ENCODE data around the gene CYFIP1. TPM values are rescaled to one million over a fixed set of nuclear protein-coding genes. Genes with fewer than 3 reads are reported as not detected.

CYFIP1 gene
- total and polyA plus RNA-seq, 9 of the 15 experiments (the other 6 are each of a cell fraction or from before 2014, with no cell fraction given), result 3.8 to 59.8 (median 28.3) TPM

- POLR2A ChIA-PET, result interaction anchor here (0.9 to 1.1 kb wide), 2 partner anchors 8 to 10 kb away, joined by 3 read pairs; no protein-coding TSS in a partner anchor
These were observed 134.1 kb downstream of the CYFIP1 start for GRCh38 chr15:22846073-22846472.

More at GRCh38 chr15:22846073-22846472, 134.1 kb downstream of the CYFIP1 start:
- DNase-seq (ENCODE audit: extremely low read depth in 1 of 4, low spot score in 3 of 4) (no peak), ATAC-seq (no peak), FAIRE-seq (no peak)
- Histone ChIP-seq H3K36me3 (ENCODE audit: control insufficient read depth, insufficient read depth, low read length) (peaks cover 91% of the 10 kb centered on the region), H3K9me1 (ENCODE audit: control insufficient read depth, insufficient read depth, low read length) (no peaks in the 10 kb centered on the region), H3K79me2 (ENCODE audit: control insufficient read depth, insufficient read depth, low read length) (peaks cover 92% of the 10 kb centered on the region), H4K20me1 (replicated peaks; ENCODE audit: control insufficient read depth, insufficient read depth, low read length) (peaks cover 5% of the 10 kb centered on the region; the same call in 1 of the 2 replicates), H2AFZ (ENCODE audit: low read depth, low read length) (no peak overlapping the region), H3K4me1 (replicated peaks in 1 of 2; ENCODE audit: control insufficient read depth in 2 of 2, insufficient read depth in 2 of 2, low read length in 2 of 2) (no peaks in the 10 kb centered on the region; a peak in 2 of 5 replicates), H3K27ac (ENCODE audit: extremely low read depth, low read depth, low read length) (no peak overlapping the region), H3K27me3 (ENCODE audit: control insufficient read depth in 2 of 2, insufficient read depth in 2 of 2, low read length in 2 of 2) (no peaks in the 10 kb centered on the region), H3K9me3 (replicated peaks; ENCODE audit: control insufficient read depth, insufficient read depth, low read depth, low read length) (no peaks in the 10 kb centered on the region), H3K9ac (ENCODE audit: insufficient read depth in 1 of 2, low read depth in 2 of 2, low read length in 2 of 2) (no peak overlapping the region), H3K4me2 (ENCODE audit: insufficient read depth, low read length) (no peak overlapping the region), H3K4me3 (no peak overlapping the region)
- in situ Hi-C loops (cut with MboI), result no loop called here
- BruUV-seq (replicated peaks), result no TSS peak
- TF ChIP-seq SRSF3 (IDR thresholded peaks at IDR 0.05; ENCODE audit: insufficient read depth, low read length) (no peak), ZKSCAN8 (CRISPR knock-in tag; IDR thresholded peaks at IDR 0.05) (no peak), SMC3 (conservative IDR thresholded peaks at IDR 0.05; ENCODE audit: insufficient read depth, low read depth, low read length) (no peak), DMBX1 (CRISPR knock-in tag; IDR thresholded peaks at IDR 0.05; ENCODE audit: borderline replicate concordance) (no peak), NUFIP1 (IDR thresholded peaks at IDR 0.05; ENCODE audit: partially characterized antibody) (no peak), TEAD1 (CRISPR knock-in tag; IDR thresholded peaks at IDR 0.05) (no peak), CBFA2T2 (conservative IDR thresholded peaks at IDR 0.05) (no peak), NFRKB (IDR thresholded peaks at IDR 0.05; ENCODE audit: low read depth) (no peak), SMARCB1 (IDR thresholded peaks at IDR 0.05; ENCODE audit: insufficient read length, low read depth) (no peak), PHF20 (IDR thresholded peaks at IDR 0.05; ENCODE audit: partially characterized antibody) (no peak), CREBBP (IDR thresholded peaks at IDR 0.05; ENCODE audit: low read depth, low read length) (no peak), PHF21A (IDR thresholded peaks at IDR 0.05; ENCODE audit: borderline replicate concordance, low read depth) (no peak), TAF9B (IDR thresholded peaks at IDR 0.05; ENCODE audit: partially characterized antibody) (no peak), ZNF324 (CRISPR knock-in tag; IDR thresholded peaks at IDR 0.05) (no peak), ZNF75A (CRISPR knock-in tag; IDR thresholded peaks at IDR 0.05) (no peak), PTBP1 (IDR thresholded peaks at IDR 0.05; ENCODE audit: low read depth, low read length) (no peak), ZNF280A (IDR thresholded peaks at IDR 0.05; ENCODE audit: low read depth, partially characterized antibody) (no peak), ZBTB26 (CRISPR knock-in tag; IDR thresholded peaks at IDR 0.05) (no peak), ZNF121 (CRISPR knock-in tag; conservative IDR thresholded peaks at IDR 0.05) (no peak)
- CTCF ChIA-PET (ENCODE audit: low intra/inter-chr PET ratio), result no interaction called here
- 97% methylated on average over 6 of the region's 6 CpGs for WGBS (ENCODE audit: insufficient coverage, low coverage, missing lambda C conversion rate)
- intact Hi-C loops (cut with micrococcal nuclease), result no loop called here

Measured in K562 (cell line).